OCI-LY7 (cell line): ENCODE measurements around the gene PPFIA4.

Experiments used
- EZH2phosphoT487 ChIP-seq: fragments of 200-600 bp; sonication (generic); IDR thresholded peaks from 2 replicates; pipeline ENCODE4 v1.6.1; 2018; ENCODE audit warnings: low read depth, borderline replicate concordance, mild to moderate bottlenecking, mixed run types, antibody characterized with exemption, low read length, moderate library complexity, mixed read lengths
- TF ChIP-seq, protein P1 (sequence below): fragments of 200-600 bp; sonication (generic); conservative IDR thresholded peaks from 2 replicates; pipeline ENCODE4 v1.5.1; 2014; ENCODE audit warnings: mild to moderate bottlenecking, antibody characterized with exemption, low read length, moderate library complexity, mixed read lengths

DNA sequence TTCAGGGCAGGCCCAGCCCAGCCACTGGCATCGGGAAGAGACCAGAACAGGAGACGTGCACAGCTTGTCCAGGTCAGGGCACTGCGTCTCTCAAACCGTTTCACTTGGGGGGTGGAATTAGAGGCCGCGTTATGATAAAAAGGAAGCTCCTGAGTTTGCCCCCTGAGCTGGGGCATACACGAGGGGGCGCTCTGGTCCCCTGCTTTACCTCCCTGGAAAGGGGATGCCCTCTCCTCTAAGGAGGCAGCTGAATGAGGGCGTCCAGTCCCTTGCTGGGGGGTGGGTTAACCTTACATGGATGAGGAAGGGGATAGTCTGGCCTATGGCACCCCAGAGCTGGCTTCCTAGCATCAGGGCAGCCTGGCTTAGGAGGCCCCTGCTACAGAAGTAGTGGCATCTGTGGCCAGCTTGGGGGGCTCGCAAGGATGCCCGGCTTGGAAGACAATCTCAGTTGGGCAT lies 57.2 kb downstream of the PPFIA4 start:
- TF ChIP-seq, protein P1, sequence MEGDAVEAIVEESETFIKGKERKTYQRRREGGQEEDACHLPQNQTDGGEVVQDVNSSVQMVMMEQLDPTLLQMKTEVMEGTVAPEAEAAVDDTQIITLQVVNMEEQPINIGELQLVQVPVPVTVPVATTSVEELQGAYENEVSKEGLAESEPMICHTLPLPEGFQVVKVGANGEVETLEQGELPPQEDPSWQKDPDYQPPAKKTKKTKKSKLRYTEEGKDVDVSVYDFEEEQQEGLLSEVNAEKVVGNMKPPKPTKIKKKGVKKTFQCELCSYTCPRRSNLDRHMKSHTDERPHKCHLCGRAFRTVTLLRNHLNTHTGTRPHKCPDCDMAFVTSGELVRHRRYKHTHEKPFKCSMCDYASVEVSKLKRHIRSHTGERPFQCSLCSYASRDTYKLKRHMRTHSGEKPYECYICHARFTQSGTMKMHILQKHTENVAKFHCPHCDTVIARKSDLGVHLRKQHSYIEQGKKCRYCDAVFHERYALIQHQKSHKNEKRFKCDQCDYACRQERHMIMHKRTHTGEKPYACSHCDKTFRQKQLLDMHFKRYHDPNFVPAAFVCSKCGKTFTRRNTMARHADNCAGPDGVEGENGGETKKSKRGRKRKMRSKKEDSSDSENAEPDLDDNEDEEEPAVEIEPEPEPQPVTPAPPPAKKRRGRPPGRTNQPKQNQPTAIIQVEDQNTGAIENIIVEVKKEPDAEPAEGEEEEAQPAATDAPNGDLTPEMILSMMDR: peak; percentile 26; the same call in 1 of the 2 replicates
- no peak for TF ChIP-seq EZH2phosphoT487
